BLaER1 (cell line): ENCODE results near the gene DIP2C.

Experiments used
- H3K27ac ChIP-seq: shearing (Covaris generic); formaldehyde crosslinking; 2 replicates; pipeline ENCODE4 v1.8.1; 2022
- H3K27me3 ChIP-seq: shearing (Covaris generic); formaldehyde crosslinking; 2 replicates; pipeline ENCODE4 v1.8.1; 2022
- H3K36me3 ChIP-seq: shearing (Covaris generic); formaldehyde crosslinking; 2 replicates; pipeline ENCODE4 v1.8.1; 2022
- H3K4me1 ChIP-seq: shearing (Covaris generic); formaldehyde crosslinking; 2 replicates; pipeline ENCODE4 v1.8.1; 2022
- H3K4me2 ChIP-seq: shearing (Covaris generic); formaldehyde crosslinking; 2 replicates; pipeline ENCODE4 v1.8.1; 2022
- H3K4me3 ChIP-seq: shearing (Covaris generic); formaldehyde crosslinking; 2 replicates; pipeline ENCODE4 v1.8.1; 2022
- H3K9ac ChIP-seq: shearing (Covaris generic); formaldehyde crosslinking; 2 replicates; pipeline ENCODE4 v1.8.1; 2022
- H3K9me3 ChIP-seq: shearing (Covaris generic); formaldehyde crosslinking; 2 replicates; pipeline ENCODE4 v1.8.1; 2022
- H4K20me1 ChIP-seq: shearing (Covaris generic); formaldehyde crosslinking; 2 replicates; pipeline ENCODE4 v1.8.1; 2022
- Cebpa-rat ChIP-seq: shearing (Covaris generic); IDR thresholded peaks from 2 replicates; pipeline ENCODE4 v1.8.1; 2022

Gene DIP2C

GRCh38 chr10:493391-494148 lies 195.9 kb downstream of the DIP2C start:
- Histone ChIP-seq H3K9me3 (no peaks in the 10 kb centered on the region), H3K4me2 (0 out of 2 replicates have a peak overlapping the region, but pooled peaks have one; percentile 10), H4K20me1 (peaks cover 88% of the 10 kb centered on the region), H3K27ac (no peak overlapping the region), H3K36me3 (peaks cover 12% of the 10 kb centered on the region; the same call in 1 of the 2 replicates), H3K4me1 (peaks cover 35% of the 10 kb centered on the region), H3K27me3 (no peaks in the 10 kb centered on the region), H3K9ac (no peak overlapping the region), H3K4me3 (no peak overlapping the region)
- TF ChIP-seq Cebpa-rat = no peak

GRCh38 chr10:492836-493235 lies 196.6 kb downstream of the DIP2C start:
- H3K27ac ChIP-seq = no peak overlapping the region
- no peaks in the 10 kb centered on the region for H3K9me3 ChIP-seq
- peaks cover 41% of the 10 kb centered on the region for H3K4me1 ChIP-seq
- peaks cover 12% of the 10 kb centered on the region; the same call in 1 of the 2 replicates for H3K36me3 ChIP-seq
- no peak overlapping the region for H3K9ac ChIP-seq
- H3K27me3 ChIP-seq = no peaks in the 10 kb centered on the region
- peaks cover 88% of the 10 kb centered on the region for H4K20me1 ChIP-seq
- no peak for TF ChIP-seq Cebpa-rat
- H3K4me2 ChIP-seq = 0 out of 2 replicates have a peak overlapping the region, but pooled peaks have one; percentile 10
- H3K4me3 ChIP-seq = no peak overlapping the region

GRCh38 chr10:491667-492424 lies 197.6 kb downstream of the DIP2C start:
- Histone ChIP-seq H3K27ac (no peak overlapping the region), H3K9me3 (no peaks in the 10 kb centered on the region), H3K4me3 (no peak overlapping the region), H3K4me1 (peaks cover 43% of the 10 kb centered on the region), H3K27me3 (0 out of 2 replicates have a peak, but pooled peaks cover 4% of the 10 kb centered on the region), H3K9ac (no peak overlapping the region), H4K20me1 (peaks cover 88% of the 10 kb centered on the region), H3K4me2 (no peak overlapping the region), H3K36me3 (0 out of 2 replicates have a peak, but pooled peaks cover 4% of the 10 kb centered on the region)
- no peak for TF ChIP-seq Cebpa-rat

GRCh38 chr10:490891-491571 lies 198.4 kb downstream of the DIP2C start:
- Histone ChIP-seq H3K4me2 (peak overlapping the region; percentile 20; the same call in 1 of the 2 replicates), H3K27ac (no peak overlapping the region), H3K4me1 (peaks cover 51% of the 10 kb centered on the region), H3K4me3 (no peak overlapping the region), H3K9ac (no peak overlapping the region), H3K36me3 (no peaks in the 10 kb centered on the region), H3K27me3 (0 out of 2 replicates have a peak, but pooled peaks cover 4% of the 10 kb centered on the region), H3K9me3 (no peaks in the 10 kb centered on the region), H4K20me1 (peaks cover 88% of the 10 kb centered on the region)
- no peak for TF ChIP-seq Cebpa-rat

GRCh38 chr10:490256-490655 lies 199.2 kb downstream of the DIP2C start:
- Histone ChIP-seq H3K4me1 (peaks cover 58% of the 10 kb centered on the region), H3K4me2 (no peak overlapping the region), H3K27ac (no peak overlapping the region), H3K4me3 (no peak overlapping the region), H3K9ac (no peak overlapping the region), H3K36me3 (no peaks in the 10 kb centered on the region; the same call in 1 of the 2 replicates), H4K20me1 (peaks cover 88% of the 10 kb centered on the region), H3K9me3 (no peaks in the 10 kb centered on the region), H3K27me3 (0 out of 2 replicates have a peak, but pooled peaks cover 4% of the 10 kb centered on the region)
- TF ChIP-seq Cebpa-rat = no peak

GRCh38 chr10:489330-489729 lies 200.1 kb downstream of the DIP2C start:
- no peak overlapping the region for H3K9ac ChIP-seq
- peaks cover 88% of the 10 kb centered on the region for H4K20me1 ChIP-seq
- H3K27me3 ChIP-seq = 0 out of 2 replicates have a peak, but pooled peaks cover 4% of the 10 kb centered on the region
- H3K9me3 ChIP-seq = no peaks in the 10 kb centered on the region
- H3K4me3 ChIP-seq = no peak overlapping the region
- H3K4me2 ChIP-seq = peak overlapping the region; percentile 29
- TF ChIP-seq Cebpa-rat = no peak
- peaks cover 8% of the 10 kb centered on the region; the same call in 1 of the 2 replicates for H3K36me3 ChIP-seq
- H3K27ac ChIP-seq = no peak overlapping the region
- peaks cover 61% of the 10 kb centered on the region for H3K4me1 ChIP-seq

- Histone ChIP-seq H3K9ac (no peak overlapping the region), H4K20me1 (peaks cover 88% of the 10 kb centered on the region), H3K4me2 (no peak overlapping the region), H3K4me1 (peaks cover 61% of the 10 kb centered on the region), H3K36me3 (peaks cover 12% of the 10 kb centered on the region), H3K27ac (no peak overlapping the region), H3K4me3 (no peak overlapping the region), H3K27me3 (0 out of 2 replicates have a peak, but pooled peaks cover 4% of the 10 kb centered on the region), H3K9me3 (no peaks in the 10 kb centered on the region)
- no peak for TF ChIP-seq Cebpa-rat
These were observed 200.6 kb downstream of the DIP2C start for GRCh38 chr10:488933-489215.

- TF ChIP-seq Cebpa-rat = no peak
- Histone ChIP-seq H4K20me1 (peaks cover 88% of the 10 kb centered on the region), H3K4me3 (no peak overlapping the region), H3K4me1 (peaks cover 60% of the 10 kb centered on the region), H3K9ac (no peak overlapping the region), H3K36me3 (peaks cover 18% of the 10 kb centered on the region), H3K9me3 (no peaks in the 10 kb centered on the region), H3K27ac (no peak overlapping the region), H3K27me3 (0 out of 2 replicates have a peak, but pooled peaks cover 4% of the 10 kb centered on the region), H3K4me2 (no peak overlapping the region)
These were observed 201.2 kb downstream of the DIP2C start for GRCh38 chr10:488081-488932.

GRCh38 chr10:486666-487322 lies 202.7 kb downstream of the DIP2C start:
- Histone ChIP-seq H3K27me3 (0 out of 2 replicates have a peak, but pooled peaks cover 4% of the 10 kb centered on the region), H3K4me3 (no peak overlapping the region), H3K9me3 (no peaks in the 10 kb centered on the region), H3K4me1 (peaks cover 65% of the 10 kb centered on the region), H3K27ac (no peak overlapping the region), H3K9ac (no peak overlapping the region), H4K20me1 (peaks cover 87% of the 10 kb centered on the region), H3K4me2 (peak overlapping the region; percentile 22), H3K36me3 (peaks cover 32% of the 10 kb centered on the region)
- TF ChIP-seq Cebpa-rat = no peak
